DND-41 (cell line): ENCODE measurements around the gene IPO11.

Source experiments
- EZH2 ChIP-seq: IDR thresholded peaks from 3 replicates; pipeline ENCODE4 v1.6.1; 2012; ENCODE audit warnings: borderline replicate concordance, low read depth, mild to moderate bottlenecking, moderate library complexity, low read length, inconsistent platforms; ENCODE audit not compliant: severe bottlenecking
- TF ChIP-seq, protein P1 (sequence below): IDR thresholded peaks from 2 replicates; pipeline ENCODE4 v1.5.1; 2012; ENCODE audit warnings: borderline replicate concordance, low read length, moderate library complexity, mild to moderate bottlenecking; ENCODE audit not compliant: poor library complexity, severe bottlenecking; ENCODE audit errors: extremely low read depth

DNA sequence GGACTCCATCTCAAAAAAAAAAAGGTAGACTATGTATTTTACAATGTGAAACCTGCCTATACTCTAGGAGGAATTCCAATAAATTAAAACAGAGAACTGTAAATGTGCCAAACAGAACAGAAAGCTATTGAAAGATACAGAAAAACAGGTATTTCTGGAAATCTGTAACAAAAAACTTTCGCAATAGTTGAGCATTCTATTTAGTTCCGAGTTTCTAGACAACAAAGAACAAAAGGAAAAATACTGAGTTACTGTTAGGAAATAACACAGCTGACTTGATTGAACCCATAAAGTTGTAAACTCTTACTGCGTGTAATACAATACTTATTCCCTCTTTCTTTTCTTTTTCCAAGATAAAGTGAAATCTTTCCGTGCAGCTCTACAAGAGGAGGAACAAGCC, 27.4 kb upstream of the IPO11 start:
- TF ChIP-seq, protein P1, sequence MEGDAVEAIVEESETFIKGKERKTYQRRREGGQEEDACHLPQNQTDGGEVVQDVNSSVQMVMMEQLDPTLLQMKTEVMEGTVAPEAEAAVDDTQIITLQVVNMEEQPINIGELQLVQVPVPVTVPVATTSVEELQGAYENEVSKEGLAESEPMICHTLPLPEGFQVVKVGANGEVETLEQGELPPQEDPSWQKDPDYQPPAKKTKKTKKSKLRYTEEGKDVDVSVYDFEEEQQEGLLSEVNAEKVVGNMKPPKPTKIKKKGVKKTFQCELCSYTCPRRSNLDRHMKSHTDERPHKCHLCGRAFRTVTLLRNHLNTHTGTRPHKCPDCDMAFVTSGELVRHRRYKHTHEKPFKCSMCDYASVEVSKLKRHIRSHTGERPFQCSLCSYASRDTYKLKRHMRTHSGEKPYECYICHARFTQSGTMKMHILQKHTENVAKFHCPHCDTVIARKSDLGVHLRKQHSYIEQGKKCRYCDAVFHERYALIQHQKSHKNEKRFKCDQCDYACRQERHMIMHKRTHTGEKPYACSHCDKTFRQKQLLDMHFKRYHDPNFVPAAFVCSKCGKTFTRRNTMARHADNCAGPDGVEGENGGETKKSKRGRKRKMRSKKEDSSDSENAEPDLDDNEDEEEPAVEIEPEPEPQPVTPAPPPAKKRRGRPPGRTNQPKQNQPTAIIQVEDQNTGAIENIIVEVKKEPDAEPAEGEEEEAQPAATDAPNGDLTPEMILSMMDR = no peak
- TF ChIP-seq EZH2 = no peak
